ENCODE data around the gene KLF14. TPM values are rescaled to one million over a fixed set of nuclear protein-coding genes. Genes with fewer than 3 reads are reported as not detected.

The KLF14 gene
- polyA plus RNA-seq, 1 of the 3 experiments (the other 2 are of a cell fraction) = 0.02 TPM

GRCh38 chr7:130750755-130751154 is 16.7 kb upstream of the KLF14 start:
- H3K27ac ChIP-seq (ENCODE audit: low read depth in 2 of 2, low read length in 1 of 2) = no peak overlapping the region
- CTCF ChIA-PET = interaction anchor here (1.3 kb wide), 1 partner anchor 22 kb away, joined by 4 read pairs; no protein-coding TSS in a partner anchor
- H4K20me1 ChIP-seq (ENCODE audit: insufficient read depth) = no peaks in the 10 kb centered on the region
- POLR2A ChIA-PET = no interaction called here
- H3K4me3 ChIP-seq (ENCODE audit: low read depth in 2 of 2, low read length in 1 of 2) = no peak overlapping the region
- no peaks in the 10 kb centered on the region; the same call in 1 of the 2 replicates for H3K9me3 ChIP-seq
- no peaks in the 10 kb centered on the region for H3K36me3 ChIP-seq (replicated peaks in 1 of 2; ENCODE audit: control insufficient read depth in 1 of 2, insufficient read depth in 2 of 2, low read length in 1 of 2)
- no peak for TF ChIP-seq PBX3 (IDR thresholded peaks at IDR 0.05)
- TF ChIP-seq CTCF (IDR thresholded peaks at IDR 0.05) = no peak
- TF ChIP-seq POLR2AphosphoS5 (IDR thresholded peaks at IDR 0.05; ENCODE audit: low read depth, low read length) = no peak
- TF ChIP-seq USF1 (IDR thresholded peaks at IDR 0.05; ENCODE audit: borderline replicate concordance, low read depth) = no peak
- TF ChIP-seq MXI1 (IDR thresholded peaks at IDR 0.05; ENCODE audit: low read depth, low read length) = no peak
- TF ChIP-seq FOSL2 (IDR thresholded peaks at IDR 0.05; ENCODE audit: borderline replicate concordance, low read depth) = no peak
- no peak for TF ChIP-seq JUND (IDR thresholded peaks at IDR 0.05)
- TF ChIP-seq CHD2 (IDR thresholded peaks at IDR 0.05; ENCODE audit: low read length, partially characterized antibody) = no peak
- no peak for TF ChIP-seq RCOR1 (IDR thresholded peaks at IDR 0.05; ENCODE audit: low read length)
- no peak for TF ChIP-seq SIN3A (IDR thresholded peaks at IDR 0.05; ENCODE audit: borderline replicate concordance, low read depth, low read length)
- no peak for TF ChIP-seq TCF12 (IDR thresholded peaks at IDR 0.05)
- no peak for TF ChIP-seq EZH2phosphoT487 (IDR thresholded peaks at IDR 0.05; ENCODE audit: borderline replicate concordance, low read depth)
- TF ChIP-seq SMC3 (IDR thresholded peaks at IDR 0.05; ENCODE audit: low read depth, low read length) = no peak
- no peak for TF ChIP-seq MAX (IDR thresholded peaks at IDR 0.05; ENCODE audit: low read depth)
- TF ChIP-seq MEF2A (IDR thresholded peaks at IDR 0.05; ENCODE audit: borderline replicate concordance, low read depth) = no peak
- no peak for TF ChIP-seq ZBTB33 (IDR thresholded peaks at IDR 0.05; ENCODE audit: borderline replicate concordance, low read depth)
- 0 out of 2 replicates have a peak, but pooled peaks cover 3% of the 10 kb centered on the region for H3K9me2 ChIP-seq
- WGBS (ENCODE audit: low lambda C conversion rate) = 66% methylated on average over 3 of the region's 3 CpGs
- no peaks in the 10 kb centered on the region for H3F3A ChIP-seq (replicated peaks; ENCODE audit: insufficient read depth)
- no peaks in the 10 kb centered on the region for H3K4me1 ChIP-seq (ENCODE audit: control insufficient read depth in 1 of 2, insufficient read depth in 2 of 2, low read depth in 1 of 2, low read length in 1 of 2)
- H3K9ac ChIP-seq = no peak overlapping the region
- H2AFZ ChIP-seq (ENCODE audit: low read depth) = no peak overlapping the region
- no peak for DNase-seq
- H3K79me2 ChIP-seq (ENCODE audit: insufficient read depth) = no peaks in the 10 kb centered on the region
- H3K27me3 ChIP-seq (ENCODE audit: insufficient read depth) = peaks cover 69% of the 10 kb centered on the region; the same call in 1 of the 2 replicates
- H3K4me2 ChIP-seq = no peak overlapping the region

Data from SK-N-SH (cell line).